Measurements from ENCODE around the gene TMC1.

The TMC1 gene

GRCh38 chr9:72576087-72576486 lies 54.7 kb downstream of the TMC1 start:
- DNase-seq = no peak

- no peak for DNase-seq
Observed at GRCh38 chr9:72577212-72577753, 55.9 kb downstream of the TMC1 start.

- no peak for DNase-seq
Observed at GRCh38 chr9:72579190-72579589, 57.8 kb downstream of the TMC1 start.

GRCh38 chr9:72579880-72580550 lies 58.6 kb downstream of the TMC1 start:
- no peak for DNase-seq

GRCh38 chr9:72581694-72582093 lies 60.3 kb downstream of the TMC1 start:
- no peak for DNase-seq

- no peak for DNase-seq
Observed at GRCh38 chr9:72583370-72583769, 62.0 kb downstream of the TMC1 start.

- DNase-seq = peak; percentile 37
Observed at GRCh38 chr9:72586388-72587130, 65.2 kb downstream of the TMC1 start.

- DNase-seq = no peak
Observed at GRCh38 chr9:72588336-72588735, 66.9 kb downstream of the TMC1 start.

GRCh38 chr9:72589667-72590521 lies 68.5 kb downstream of the TMC1 start:
- DNase-seq = no peak

- DNase-seq = no peak
Observed at GRCh38 chr9:72590824-72591223, 69.4 kb downstream of the TMC1 start.

GRCh38 chr9:72592502-72593403 lies 71.3 kb downstream of the TMC1 start:
- DNase-seq = peak; percentile 58

- no peak for DNase-seq
Observed at GRCh38 chr9:72596451-72597180, 75.2 kb downstream of the TMC1 start.

- DNase-seq = no peak
Observed at GRCh38 chr9:72597181-72597517, 75.7 kb downstream of the TMC1 start.

GRCh38 chr9:72597601-72598000 lies 76.2 kb downstream of the TMC1 start:
- DNase-seq = no peak

GRCh38 chr9:72598639-72599038 lies 77.2 kb downstream of the TMC1 start:
- DNase-seq = no peak

GRCh38 chr9:72599874-72600534 lies 78.6 kb downstream of the TMC1 start:
- no peak for DNase-seq

GRCh38 chr9:72600671-72601070 lies 79.3 kb downstream of the TMC1 start:
- DNase-seq = no peak

GRCh38 chr9:72601615-72602014 lies 80.2 kb downstream of the TMC1 start:
- no peak for DNase-seq

GRCh38 chr9:72612449-72612848 lies 91.0 kb downstream of the TMC1 start:
- DNase-seq = no peak

- no peak for DNase-seq
Observed at GRCh38 chr9:72614067-72614466, 92.7 kb downstream of the TMC1 start.

- DNase-seq = no peak
Observed at GRCh38 chr9:72615931-72616330, 94.5 kb downstream of the TMC1 start.
